SJSA1 (cell line): ENCODE measurements around the gene CSPG5. TPM values are rescaled to one million over a fixed set of nuclear protein-coding genes. Genes with fewer than 3 reads are reported as not detected.

ENCODE experiments used
- DNase-seq, 2 experiments: peaks; one replicate each; pipeline ENCODE4 v3.0.0-alpha.2; 2015 to 2020; ENCODE audit warnings: low spot score in 2 of 2, low read depth in 1 of 2
- H3K27ac ChIP-seq: fragments of 250-450 bp; sonication (Bioruptor Pico); 2 replicates; pipeline ENCODE4 v1.5.1; 2020; ENCODE audit warnings: mild to moderate bottlenecking, moderate library complexity
- H3K27me3 ChIP-seq: fragments of 250-450 bp; sonication (Bioruptor Pico); replicated peaks from 2 replicates; pipeline ENCODE4 v1.5.1; 2020; ENCODE audit warnings: mild to moderate bottlenecking, moderate library complexity
- H3K36me3 ChIP-seq: fragments of 250-450 bp; sonication (Bioruptor Pico); 2 replicates; pipeline ENCODE4 v1.5.1; 2020; ENCODE audit warnings: mild to moderate bottlenecking
- H3K4me1 ChIP-seq: fragments of 250-450 bp; sonication (Bioruptor Pico); replicated peaks from 2 replicates; pipeline ENCODE4 v1.6.1; 2021; ENCODE audit warnings: mild to moderate bottlenecking
- H3K4me3 ChIP-seq: fragments of 250-450 bp; sonication (Bioruptor Pico); 2 replicates; pipeline ENCODE4 v1.5.1; 2020; ENCODE audit warnings: mild to moderate bottlenecking
- H3K9me3 ChIP-seq: fragments of 250-450 bp; sonication (Bioruptor Pico); replicated peaks from 2 replicates; pipeline ENCODE4 v1.5.1; 2020; ENCODE audit warnings: mild to moderate bottlenecking
- total RNA-seq: library from RNA; depleted of rRNA; stranded (reverse); fragments of >200 nt; shearing (Covaris generic); gene quantifications from 2 replicates; pipeline ENCODE4 v1.2.3, GENCODE V29; 2014; rRNA removed

CSPG5 gene, protein sequence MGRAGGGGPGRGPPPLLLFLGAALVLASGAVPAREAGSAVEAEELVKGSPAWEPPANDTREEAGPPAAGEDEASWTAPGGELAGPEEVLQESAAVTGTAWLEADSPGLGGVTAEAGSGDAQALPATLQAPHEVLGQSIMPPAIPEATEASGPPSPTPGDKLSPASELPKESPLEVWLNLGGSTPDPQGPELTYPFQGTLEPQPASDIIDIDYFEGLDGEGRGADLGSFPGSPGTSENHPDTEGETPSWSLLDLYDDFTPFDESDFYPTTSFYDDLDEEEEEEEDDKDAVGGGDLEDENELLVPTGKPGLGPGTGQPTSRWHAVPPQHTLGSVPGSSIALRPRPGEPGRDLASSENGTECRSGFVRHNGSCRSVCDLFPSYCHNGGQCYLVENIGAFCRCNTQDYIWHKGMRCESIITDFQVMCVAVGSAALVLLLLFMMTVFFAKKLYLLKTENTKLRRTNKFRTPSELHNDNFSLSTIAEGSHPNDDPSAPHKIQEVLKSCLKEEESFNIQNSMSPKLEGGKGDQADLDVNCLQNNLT
- total RNA-seq, result 0.24 TPM in 1 of 2 replicates, not detected in the other

DNA sequence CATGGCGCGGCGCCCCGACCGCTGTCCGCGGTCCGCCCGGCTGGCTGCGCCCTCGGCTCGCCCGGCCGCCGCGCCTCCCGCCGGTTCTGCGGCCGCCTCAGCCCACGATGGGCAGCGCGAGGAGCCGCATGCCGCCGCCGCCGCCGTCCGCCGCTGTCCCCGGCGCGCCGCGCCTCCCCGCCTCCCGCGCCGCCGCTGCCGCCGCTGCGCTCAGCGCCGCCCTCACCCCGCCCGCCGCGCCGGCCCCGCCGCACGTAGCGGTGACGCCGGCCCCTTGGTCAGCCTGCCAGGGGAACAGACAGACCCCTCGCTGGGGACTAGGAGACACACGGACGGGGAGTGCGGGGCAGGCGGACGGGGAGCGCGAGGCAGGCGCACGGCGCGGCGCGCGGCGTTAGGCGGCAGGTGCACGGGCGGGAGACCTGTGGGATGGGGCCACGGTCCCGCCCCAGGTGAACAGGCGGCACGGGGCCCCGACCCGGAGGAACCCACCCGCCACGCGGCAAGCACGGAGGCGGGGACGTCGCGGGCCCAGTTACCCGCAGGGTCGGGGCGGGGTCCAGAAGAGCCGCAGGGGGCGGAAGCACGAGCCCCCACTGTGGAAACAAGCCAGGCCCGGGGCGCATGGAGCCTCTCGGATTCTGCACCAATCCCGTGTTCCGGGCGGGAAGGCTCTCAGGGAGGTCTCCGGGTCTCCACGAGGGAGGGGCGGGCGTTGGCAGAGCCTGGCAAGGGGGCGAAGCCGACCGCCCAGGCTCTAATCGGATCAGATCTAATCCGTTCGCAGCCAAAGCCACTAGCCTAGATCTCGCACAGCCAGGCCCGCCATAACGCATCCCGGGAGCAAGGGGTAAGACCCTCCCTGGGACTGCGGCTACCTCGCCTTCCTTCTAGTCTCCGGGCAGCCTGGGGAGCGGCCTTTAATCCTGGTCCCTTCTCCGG is at the start of gene CSPG5:
CSPG5 (minus strand) TSS at position 175 of the 942 bp plus-strand sequence; CDS start at position 3, 172 bp downstream.
- Histone ChIP-seq H3K27me3 (peaks cover 22% of the 10 kb centered on the region), H3K36me3 (no peaks in the 10 kb centered on the region), H3K4me3 (peak within 1 kb of the TSS; percentile 37), H3K27ac (no peak within 1 kb of the TSS), H3K4me1 (peaks cover 15% of the 10 kb centered on the region), H3K9me3 (no peaks in the 10 kb centered on the region)
- no peak for DNase-seq

DNA sequence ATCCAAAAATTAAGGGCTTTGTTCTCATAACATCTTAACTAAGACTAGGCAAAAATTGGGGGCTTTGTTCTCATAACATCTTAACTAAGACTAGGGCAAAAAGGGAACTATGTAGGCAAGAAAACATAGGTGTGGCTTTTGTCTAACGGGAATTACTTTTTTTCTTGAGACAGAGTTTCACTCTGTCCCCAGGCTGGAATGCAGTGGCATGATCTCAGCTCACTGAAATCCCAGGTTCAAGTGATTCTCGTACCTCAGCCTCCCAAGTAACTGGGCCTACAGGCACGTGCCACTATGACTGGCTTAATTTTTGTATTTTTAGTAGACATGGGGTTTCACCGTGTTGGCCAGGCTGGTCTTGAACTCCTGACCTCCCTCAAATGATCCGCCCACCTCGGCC is 49.8 kb upstream of the CSPG5 start:
- no peak for DNase-seq
- Histone ChIP-seq H3K4me1 (no peaks in the 10 kb centered on the region), H3K4me3 (no peak overlapping the region), H3K9me3 (no peaks in the 10 kb centered on the region), H3K27me3 (no peaks in the 10 kb centered on the region), H3K36me3 (peaks cover 42% of the 10 kb centered on the region), H3K27ac (no peak overlapping the region)

DNA sequence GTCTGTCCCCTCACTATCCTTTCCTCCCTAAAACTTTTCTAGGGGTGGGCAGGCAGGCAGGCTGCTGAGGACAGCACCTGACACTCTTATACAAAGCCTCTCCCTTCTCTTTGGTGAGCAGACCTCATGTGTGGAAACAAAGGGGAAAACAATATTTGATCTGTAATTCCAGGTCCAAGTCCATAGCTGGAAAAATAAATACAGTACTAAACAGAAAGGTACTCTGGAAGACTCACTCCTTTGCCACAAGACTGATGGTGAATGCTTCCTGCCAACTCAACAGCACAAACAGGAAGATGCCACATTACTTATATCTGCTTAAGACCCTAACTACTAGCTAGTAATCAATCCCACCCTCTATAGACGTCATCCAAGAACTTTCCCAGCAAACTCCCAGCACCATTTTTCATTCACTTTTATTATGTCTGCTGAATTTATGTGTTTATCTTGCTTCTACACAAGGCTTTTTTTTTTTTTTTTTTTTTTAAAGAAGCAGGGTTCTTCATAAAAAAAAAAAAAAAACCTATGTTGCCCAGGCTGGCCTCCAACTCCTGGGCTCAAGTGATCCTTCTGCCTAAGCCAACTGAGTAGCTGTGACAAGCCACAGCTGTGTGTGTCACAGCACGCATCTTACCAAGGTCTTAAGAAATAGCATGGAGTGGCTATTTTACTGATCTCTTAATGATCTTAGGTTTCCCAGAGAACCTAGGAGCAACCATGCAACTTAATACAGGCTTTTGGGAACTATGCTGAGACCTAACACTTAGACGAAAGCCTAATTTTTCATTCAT is 44.2 kb upstream of the CSPG5 start:
- no peak for DNase-seq
- Histone ChIP-seq H3K4me3 (no peak overlapping the region), H3K36me3 (peaks cover 41% of the 10 kb centered on the region), H3K9me3 (no peaks in the 10 kb centered on the region), H3K27ac (no peak overlapping the region), H3K27me3 (no peaks in the 10 kb centered on the region), H3K4me1 (peaks cover under 1% of the 10 kb centered on the region)

DNA sequence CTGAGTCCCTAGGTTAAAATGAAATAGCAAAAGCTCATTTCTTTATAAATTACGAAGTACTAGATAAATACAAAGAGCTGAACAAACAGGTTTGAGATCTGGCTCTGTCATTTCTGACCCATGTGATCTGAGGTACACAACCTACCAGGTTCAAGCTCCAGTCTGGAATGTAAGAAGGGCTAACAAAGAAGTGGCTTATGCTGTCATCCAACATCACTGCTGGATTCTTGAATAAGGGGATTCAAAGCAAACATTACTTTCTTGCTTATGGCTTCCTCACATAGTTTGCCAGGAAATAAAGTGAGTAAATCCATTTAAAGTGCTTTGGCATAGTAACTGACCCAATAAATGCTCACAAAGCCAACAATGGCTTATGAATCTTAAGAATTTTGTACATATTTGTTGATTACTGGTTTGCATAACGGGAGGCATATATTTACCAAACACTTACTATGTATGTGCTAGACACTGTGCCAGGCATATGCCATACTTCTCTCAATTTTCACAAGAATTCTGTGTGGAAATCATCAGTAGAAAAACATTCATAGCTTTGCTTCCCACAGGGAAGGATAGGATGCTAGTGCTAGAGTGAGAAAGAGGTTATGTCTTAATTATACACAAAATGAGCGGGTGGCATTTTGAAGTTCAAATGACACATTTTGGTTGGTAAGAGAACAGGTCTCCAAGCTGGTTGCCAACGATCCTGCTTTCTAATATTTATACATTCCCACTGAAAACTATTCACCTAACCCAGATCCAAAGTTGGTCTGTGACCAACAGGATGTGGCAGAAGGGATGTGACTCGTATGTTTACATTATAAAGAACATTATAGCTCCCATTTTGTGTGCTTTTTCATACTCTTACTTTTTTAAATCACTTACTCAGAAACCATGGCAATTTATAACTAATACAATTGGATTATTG is 38.7 kb upstream of the CSPG5 start:
- Histone ChIP-seq H3K27ac (no peak overlapping the region; the same call in 1 of the 2 replicates), H3K4me1 (peaks cover 12% of the 10 kb centered on the region), H3K4me3 (no peak overlapping the region), H3K36me3 (peaks cover 45% of the 10 kb centered on the region), H3K27me3 (no peaks in the 10 kb centered on the region), H3K9me3 (no peaks in the 10 kb centered on the region)
- no peak for DNase-seq

DNA sequence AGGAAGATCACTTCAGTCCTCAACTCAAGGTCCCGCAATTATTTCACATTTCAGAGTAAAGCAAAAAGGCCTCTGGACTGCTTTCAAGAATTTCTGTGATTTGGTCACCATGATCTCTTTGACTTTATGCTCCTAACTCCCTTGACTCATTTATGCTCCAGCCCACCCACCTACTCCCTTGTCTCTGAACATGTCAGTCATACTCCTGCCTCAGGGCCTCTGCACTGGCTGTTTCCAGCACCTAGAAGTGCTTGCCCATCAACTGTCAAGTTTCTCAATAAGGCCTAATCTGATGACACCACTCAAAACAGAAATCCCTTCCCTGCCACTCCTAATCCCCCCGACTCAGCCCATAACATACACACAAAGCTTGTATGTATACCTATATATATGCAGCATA is 36.1 kb upstream of the CSPG5 start:
- no peaks in the 10 kb centered on the region for H3K27me3 ChIP-seq
- peaks cover 46% of the 10 kb centered on the region for H3K36me3 ChIP-seq
- DNase-seq, result no peak
- H3K9me3 ChIP-seq, result no peaks in the 10 kb centered on the region
- peaks cover 22% of the 10 kb centered on the region for H3K4me1 ChIP-seq
- H3K4me3 ChIP-seq, result no peak overlapping the region
- no peak overlapping the region for H3K27ac ChIP-seq

DNA sequence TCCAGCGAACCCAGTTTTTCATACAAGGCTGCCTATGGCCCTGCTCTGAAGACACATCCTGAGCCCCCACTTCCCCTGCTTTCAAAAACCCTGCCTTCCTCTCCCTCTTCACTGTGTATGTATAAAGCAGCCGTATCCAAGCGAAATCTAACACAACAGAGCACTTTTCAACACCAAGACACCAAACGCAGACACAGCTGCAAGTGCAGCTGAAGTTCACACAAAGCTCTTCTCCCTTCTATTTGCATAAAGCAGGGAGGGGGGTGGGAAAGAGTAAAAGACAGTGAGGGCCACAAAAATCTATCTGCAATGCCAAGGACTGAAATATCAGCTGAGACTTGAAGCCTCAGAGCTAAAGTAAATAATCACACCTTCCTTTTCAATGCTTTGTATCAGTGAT is 35.1 kb upstream of the CSPG5 start:
- H3K36me3 ChIP-seq, result peaks cover 44% of the 10 kb centered on the region
- H3K4me3 ChIP-seq, result no peak overlapping the region
- H3K27me3 ChIP-seq, result no peaks in the 10 kb centered on the region
- H3K9me3 ChIP-seq, result no peaks in the 10 kb centered on the region
- DNase-seq, result no peak
- H3K4me1 ChIP-seq, result peaks cover 22% of the 10 kb centered on the region
- no peak overlapping the region for H3K27ac ChIP-seq

DNA sequence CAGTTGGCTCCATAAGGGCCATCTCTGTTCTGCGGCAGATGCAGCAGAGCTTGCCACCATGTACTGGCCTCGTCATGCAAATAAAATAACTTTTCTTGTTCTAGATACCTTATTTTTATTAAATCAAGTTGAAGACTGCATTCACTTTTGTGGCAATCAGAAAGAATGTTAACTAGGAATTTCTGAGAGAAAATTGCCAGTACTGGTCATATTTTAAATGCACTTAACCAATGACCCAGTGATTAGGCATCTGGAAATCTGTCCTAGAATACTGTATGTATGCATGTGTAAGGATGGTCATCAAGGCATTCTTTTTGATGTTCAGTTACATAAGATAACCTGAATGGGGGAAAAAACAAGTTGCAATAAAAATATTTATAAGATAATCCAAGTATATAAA is 34.2 kb upstream of the CSPG5 start:
- Histone ChIP-seq H3K9me3 (no peaks in the 10 kb centered on the region), H3K27me3 (no peaks in the 10 kb centered on the region), H3K27ac (peak overlapping the region; percentile 18; the same call in 1 of the 2 replicates), H3K36me3 (peaks cover 48% of the 10 kb centered on the region), H3K4me3 (no peak overlapping the region), H3K4me1 (peaks cover 21% of the 10 kb centered on the region)
- no peak for DNase-seq

DNA sequence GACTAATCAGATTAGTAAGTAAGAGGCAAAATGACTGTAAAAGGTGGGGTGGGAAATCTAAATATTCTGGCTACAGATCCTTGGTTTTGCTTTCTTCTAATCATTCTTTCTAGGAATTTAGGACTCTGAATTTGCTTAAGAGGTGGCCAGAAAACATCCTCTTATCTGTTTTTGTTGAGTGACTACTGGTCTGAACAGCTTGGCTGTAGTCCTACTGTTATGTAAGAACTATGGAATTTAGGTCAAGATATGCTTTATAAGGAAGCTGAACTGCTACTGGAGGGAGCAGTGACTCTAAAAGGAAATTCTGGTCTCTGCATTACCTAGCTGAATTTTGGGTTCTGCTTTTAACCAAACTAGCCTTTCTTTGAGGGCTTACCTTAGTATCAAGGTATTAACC is 33.5 kb upstream of the CSPG5 start:
- Histone ChIP-seq H3K36me3 (peaks cover 41% of the 10 kb centered on the region), H3K9me3 (no peaks in the 10 kb centered on the region), H3K4me1 (peaks cover 16% of the 10 kb centered on the region), H3K27me3 (no peaks in the 10 kb centered on the region), H3K27ac (peak overlapping the region; percentile 18), H3K4me3 (no peak overlapping the region)
- peak in 1 of 2 experiments; percentile 54 for DNase-seq

DNA sequence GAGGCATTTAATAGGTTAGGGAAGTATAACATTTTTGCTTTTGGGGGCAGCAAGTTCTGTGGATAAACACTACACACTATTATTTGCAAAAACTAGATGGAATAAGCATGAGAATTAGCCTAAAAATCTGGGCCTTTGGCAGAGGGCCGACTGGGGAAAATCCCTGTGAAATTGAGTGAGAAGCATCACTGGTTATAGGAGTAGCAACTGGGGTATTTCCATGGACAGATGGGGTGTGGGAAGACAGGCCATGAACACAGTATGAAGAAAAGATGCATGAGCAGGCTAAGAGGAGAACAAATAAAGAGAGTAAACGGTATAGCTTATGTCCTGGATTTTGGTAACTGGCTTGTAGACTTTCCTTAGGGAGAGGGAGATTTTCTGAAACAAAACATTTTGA is 32.9 kb upstream of the CSPG5 start:
- Histone ChIP-seq H3K27ac (peak overlapping the region; percentile 18), H3K9me3 (no peaks in the 10 kb centered on the region), H3K4me1 (peaks cover 16% of the 10 kb centered on the region), H3K4me3 (no peak overlapping the region), H3K27me3 (no peaks in the 10 kb centered on the region), H3K36me3 (peaks cover 35% of the 10 kb centered on the region)
- no peak for DNase-seq

DNA sequence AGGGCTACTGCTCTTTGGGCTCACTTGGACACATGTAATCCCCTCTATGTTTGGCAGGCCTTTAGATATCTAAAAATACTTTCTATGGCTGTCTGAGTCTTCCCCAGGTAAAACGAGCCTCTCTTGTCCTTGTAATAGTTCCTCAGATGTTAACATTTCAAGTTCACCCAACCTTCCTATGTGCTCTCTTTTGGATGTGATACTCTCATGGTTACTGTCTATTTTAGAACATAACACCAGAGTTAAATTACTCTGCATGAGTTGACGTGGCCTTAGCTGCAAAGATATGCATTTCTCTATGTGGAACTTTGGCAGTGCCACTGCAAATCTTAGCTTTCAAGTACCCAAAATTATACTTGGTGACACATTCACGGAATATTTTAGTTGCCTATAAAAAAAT is 31.9 kb upstream of the CSPG5 start:
- no peaks in the 10 kb centered on the region for H3K27me3 ChIP-seq
- no peak overlapping the region for H3K27ac ChIP-seq
- no peak overlapping the region for H3K4me3 ChIP-seq
- peaks cover 39% of the 10 kb centered on the region for H3K36me3 ChIP-seq
- DNase-seq, result no peak
- H3K4me1 ChIP-seq, result peaks cover 16% of the 10 kb centered on the region
- no peaks in the 10 kb centered on the region for H3K9me3 ChIP-seq

DNA sequence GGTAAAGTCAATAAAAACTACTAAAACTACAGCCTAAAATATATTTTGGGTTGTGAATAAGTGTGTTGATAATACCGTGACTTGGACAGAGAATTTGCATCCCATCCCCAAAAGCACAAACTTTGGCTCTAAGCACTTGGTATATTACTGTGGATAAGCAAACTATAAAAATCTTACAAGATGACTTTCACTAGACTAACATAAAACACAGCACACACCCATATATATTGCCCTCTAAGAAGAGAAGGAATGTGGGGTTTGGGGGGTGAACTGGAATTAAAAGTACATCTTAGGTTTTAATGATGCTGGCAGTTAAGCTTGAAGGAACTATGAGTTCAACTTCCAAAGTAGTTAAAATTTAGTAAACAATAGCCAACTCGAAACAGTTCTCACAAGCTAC is 28.7 kb upstream of the CSPG5 start:
- H3K4me3 ChIP-seq, result no peak overlapping the region
- no peak overlapping the region for H3K27ac ChIP-seq
- no peak for DNase-seq
- H3K4me1 ChIP-seq, result peaks cover 10% of the 10 kb centered on the region
- H3K9me3 ChIP-seq, result no peaks in the 10 kb centered on the region
- no peaks in the 10 kb centered on the region for H3K27me3 ChIP-seq
- H3K36me3 ChIP-seq, result peaks cover 46% of the 10 kb centered on the region

DNA sequence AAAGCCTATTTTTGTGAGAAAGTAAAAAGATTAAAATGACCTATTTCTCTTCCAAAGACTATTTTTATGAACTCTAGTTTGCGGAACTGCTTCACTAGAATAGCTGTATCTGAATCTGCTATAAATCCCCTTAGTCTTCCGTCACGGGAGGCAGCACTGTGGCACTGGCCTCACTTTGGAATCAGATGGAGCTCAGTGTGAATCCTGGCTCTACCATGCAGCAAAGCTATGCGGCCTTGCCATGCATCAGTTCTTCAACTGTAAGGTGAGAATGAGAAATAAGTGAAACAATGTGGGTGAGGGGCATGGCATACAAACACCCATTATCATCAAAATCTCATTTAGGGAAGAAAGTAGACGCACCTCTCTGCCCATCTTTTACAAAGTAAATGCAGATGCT is 27.5 kb upstream of the CSPG5 start:
- H3K36me3 ChIP-seq, result peaks cover 43% of the 10 kb centered on the region
- no peaks in the 10 kb centered on the region for H3K27me3 ChIP-seq
- DNase-seq, result no peak
- no peaks in the 10 kb centered on the region for H3K4me1 ChIP-seq
- no peak overlapping the region for H3K4me3 ChIP-seq
- H3K27ac ChIP-seq, result no peak overlapping the region
- no peaks in the 10 kb centered on the region for H3K9me3 ChIP-seq
